Amygdala (tissue), 56 donors: ENCODE measurements around the gene AFF2.
A peak's percentile ranks its signal among the peaks of the same experiment; 100 is the strongest.

ENCODE experiments used
- DNase-seq, 56 donors: peaks; one replicate each; lab custom pipeline; 2025; lab: John Stamatoyannopoulos, UW

AFF2 gene

DNA sequence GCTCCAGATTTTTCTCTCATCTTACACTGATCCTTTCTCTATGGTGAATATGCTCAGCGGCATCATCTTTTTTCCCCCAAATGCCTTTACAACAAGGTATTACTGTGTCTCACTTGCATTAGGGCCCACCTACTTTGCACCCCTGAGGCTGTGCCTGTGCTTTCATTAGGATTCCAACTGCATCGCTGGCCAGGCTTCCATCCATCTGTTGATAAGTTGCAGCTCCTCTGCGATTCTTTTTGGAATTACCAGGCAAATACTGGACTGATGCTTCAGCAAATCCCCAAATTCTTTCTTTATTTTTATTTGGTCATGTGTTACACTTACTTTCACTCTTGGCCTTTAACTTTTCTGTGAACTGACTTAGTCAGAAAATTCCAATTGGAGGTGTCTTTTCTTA, 77.3 kb downstream of the AFF2 start:
- peak in 1 of 56 donors; percentile 0 for DNase-seq

DNA sequence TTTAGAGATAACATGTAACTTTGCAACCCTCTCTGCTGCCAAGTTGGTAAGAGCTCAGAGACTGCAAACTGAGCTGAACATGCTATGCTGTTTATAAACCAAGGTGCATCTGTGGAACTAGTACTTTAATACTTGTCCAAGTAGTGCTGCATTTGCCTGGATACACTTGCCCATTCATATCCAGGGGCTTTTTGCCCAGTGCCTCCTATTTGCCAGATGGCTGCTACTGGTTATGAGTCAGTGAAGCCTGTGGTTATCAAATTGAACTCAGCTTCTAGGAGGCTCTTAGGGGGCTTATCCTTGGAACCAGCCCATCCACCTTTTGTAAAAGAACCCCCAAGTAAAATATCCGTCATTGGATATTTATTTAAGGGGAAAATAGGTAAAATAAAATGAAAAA, 79.6 kb downstream of the AFF2 start:
- no peak for DNase-seq

DNA sequence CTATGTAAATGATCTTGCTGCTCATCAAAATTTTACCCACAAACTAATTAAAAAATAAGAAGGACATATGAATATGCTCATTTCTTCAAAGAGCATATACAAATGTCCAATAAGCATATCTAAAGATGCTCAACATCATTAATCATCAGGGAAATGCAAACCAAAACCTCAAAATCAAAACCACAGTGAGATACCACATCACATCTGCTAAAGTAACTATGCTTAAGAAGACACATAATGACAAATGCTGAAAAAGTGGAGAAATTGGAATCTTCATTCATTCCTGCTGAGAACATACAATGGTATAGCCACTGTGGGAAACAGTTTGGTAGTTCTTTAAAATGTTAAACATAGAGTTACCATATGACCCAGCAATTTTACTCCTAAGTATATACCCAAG, 81.9 kb downstream of the AFF2 start:
- DNase-seq: no peak

DNA sequence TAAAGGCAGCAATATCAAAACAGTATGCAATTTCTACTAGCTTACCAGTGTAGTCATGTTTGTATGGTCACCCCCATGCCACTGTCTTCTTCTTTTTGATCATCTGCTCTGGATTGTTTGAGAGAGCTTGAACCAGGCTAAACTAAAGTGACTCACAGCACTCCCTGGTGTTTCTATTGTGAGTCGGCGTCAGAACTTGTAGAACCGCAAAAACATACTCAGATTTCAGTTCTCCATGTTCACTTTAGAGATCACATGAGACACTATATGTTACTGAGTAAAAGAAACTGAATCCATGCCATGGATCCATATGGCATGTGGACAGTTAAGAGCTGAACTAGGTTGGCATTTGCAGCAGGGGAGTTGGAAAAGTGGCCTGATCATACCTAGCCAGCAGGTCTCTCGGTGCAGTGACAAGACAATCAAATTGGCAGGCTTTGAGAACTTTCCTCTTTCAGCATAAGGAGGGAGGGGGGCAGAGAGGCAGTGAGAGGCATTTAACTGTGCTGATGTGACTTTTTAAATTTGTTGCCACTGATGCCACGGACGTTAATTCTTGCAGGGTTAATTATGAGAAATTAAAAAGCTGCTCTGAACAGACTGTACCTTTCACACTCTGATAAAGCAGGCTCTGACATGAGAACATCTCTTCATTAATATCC, 88.4 kb downstream of the AFF2 start:
- no peak for DNase-seq

DNA sequence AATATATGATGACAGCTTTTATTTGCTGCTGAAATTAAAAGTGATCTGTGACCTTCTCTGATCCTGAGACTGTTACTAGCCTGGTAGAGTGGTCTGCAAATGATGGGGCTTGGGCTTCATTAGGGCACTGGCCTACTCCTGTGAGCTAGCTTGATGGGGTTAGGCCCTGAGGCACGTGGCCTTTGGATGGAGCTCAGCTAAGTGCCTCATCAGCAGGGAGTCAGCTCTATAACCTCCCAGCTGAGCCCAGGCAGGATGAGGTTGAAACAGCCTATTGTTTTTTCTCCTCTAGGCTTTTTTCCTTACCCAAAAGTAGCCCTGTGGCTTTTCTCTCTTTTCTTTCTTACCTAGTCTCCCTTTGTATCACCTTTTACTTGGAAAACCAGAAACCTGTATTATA, 92.2 kb downstream of the AFF2 start:
- no peak for DNase-seq

GRCh38 chrX:148593146-148593545, 92.7 kb downstream of the AFF2 start:
- DNase-seq: no peak

- DNase-seq: no peak
These were observed 93.6 kb downstream of the AFF2 start for GRCh38 chrX:148593987-148594386.

DNA sequence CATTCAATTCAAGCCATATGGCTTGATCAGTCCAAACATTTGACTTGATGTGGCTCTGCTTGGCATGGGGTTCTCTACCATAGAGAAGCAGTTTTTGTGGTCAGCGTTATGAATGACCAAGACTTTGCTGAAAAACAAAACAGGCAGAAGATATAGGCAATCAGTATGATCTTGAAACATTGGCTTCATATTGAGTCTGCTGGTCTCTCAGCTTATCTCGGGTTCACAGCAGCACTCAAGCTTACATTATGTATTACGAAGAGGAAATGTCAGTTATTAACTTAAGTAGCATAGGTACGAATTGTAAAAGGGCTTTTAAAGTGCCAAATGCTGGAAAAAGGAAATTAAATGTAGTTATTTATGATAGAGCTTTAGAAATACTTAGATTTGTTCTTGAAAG, 99.0 kb downstream of the AFF2 start:
- no peak for DNase-seq

DNA sequence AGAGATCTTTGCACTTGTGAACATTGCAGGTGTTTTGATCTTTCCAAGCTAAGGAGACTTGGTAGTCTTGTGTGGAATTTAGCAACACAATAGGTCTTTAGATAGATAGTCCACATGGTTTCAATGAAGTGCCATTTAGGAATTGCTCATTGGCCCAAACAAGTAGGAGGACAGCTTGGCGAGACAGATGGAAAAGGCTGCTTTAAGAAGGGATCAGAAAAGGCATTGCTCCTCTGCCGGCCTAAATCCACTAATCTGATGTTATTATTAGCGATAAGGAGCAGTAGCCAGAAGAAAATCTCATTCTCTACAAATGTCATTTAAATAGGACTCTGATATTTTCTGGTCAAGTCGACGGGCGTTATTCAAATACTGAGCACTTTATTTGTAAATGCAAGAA, 99.7 kb downstream of the AFF2 start:
- no peak for DNase-seq

DNA sequence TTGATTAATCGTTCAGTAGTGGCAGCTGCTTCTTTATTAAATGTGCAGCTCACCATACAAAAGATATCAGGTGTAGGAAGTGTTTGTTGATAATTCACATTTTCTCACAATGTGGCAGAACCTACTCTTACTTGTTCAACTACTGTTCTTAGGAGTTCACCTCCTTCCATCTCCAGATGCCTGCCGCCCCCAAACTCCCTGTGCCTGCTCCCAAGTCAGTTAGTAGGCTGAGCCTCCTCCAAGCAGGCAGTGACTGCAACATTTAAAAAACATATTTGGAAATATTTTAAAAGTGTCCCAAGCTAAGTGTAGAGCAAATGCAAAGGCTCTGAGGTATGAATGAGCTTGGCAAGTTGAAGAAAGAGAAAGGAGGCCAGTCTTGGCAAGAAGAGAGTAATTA, 100.2 kb downstream of the AFF2 start:
- DNase-seq: no peak

DNA sequence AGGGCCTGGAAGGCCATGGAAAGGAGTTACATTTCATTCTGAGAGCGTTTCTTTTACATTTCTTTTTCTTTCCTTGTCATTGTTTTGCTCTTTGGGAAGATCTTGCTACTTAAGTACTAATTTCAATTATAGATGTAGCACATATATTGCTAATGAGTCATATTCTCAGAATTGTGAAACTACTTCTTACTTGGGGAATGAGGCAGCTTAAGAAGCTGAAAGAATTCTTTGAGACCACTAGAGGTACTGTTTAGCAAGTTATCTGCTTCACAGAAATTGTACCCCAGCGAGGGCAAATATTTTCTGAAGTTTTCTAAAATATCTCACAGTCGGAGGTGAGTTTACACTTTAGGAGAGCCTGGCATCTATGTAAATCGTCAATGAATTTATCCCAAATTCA, 100.6 kb downstream of the AFF2 start:
- DNase-seq: no peak

DNA sequence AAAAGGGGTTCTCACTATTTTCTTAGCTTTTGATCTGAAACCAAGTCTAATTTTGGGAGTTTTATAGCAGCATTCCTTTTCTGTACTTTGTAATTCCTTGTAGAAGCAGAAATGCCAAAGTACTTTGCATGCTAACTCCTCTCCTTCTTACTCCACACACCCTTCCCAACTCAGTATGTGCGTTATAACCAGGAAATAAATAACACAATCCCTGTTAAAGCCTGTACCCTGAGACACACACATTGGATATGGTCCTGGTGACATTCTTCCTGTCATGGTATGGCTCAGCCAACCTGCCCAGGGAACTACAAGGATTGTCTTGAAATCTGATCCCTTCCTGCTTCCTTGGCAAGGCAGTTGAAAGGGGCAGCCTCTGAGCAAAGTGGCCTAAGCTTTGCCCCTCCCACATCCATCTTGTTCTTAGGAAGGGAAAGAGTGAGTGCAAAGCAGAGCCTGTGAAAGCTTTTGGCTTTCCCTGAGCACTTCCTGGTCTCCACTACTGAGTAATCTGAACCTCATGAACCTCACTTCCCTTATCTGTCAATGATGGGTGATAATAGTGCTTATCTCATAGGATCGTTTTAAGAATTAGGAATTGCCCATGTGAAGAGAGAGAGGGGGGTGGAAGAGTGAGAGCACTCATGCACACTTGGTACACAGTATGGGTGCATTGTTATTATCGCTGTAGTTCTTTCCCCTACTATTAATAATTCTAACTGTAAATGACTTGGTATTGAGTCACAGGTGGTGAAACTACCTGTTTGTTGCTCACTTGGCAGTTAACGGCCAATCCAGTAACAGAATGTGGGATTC, 109.3 kb downstream of the AFF2 start:
- DNase-seq: no peak

DNA sequence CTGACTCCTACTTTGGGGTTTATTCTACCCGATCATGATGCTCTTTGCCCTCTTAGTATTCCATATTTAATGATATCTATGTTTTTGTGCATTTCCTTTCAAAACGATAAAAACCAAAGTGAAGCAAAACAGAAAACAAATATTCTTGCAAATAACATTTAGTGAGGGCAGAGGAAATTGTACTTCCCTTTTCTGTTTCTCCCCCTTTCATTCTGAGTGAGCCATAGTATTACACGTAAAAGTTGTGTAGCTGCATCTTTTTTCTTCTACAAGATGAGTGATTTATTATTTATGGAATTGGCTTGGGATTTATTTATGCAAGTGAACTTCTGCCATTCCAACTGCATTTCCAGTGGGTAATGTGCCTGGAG, 109.9 kb downstream of the AFF2 start:
- no peak for DNase-seq

- no peak for DNase-seq
These were observed 111.6 kb downstream of the AFF2 start for GRCh38 chrX:148611993-148612392.

- DNase-seq: no peak
These were observed 112.0 kb downstream of the AFF2 start for GRCh38 chrX:148612431-148612830.

DNA sequence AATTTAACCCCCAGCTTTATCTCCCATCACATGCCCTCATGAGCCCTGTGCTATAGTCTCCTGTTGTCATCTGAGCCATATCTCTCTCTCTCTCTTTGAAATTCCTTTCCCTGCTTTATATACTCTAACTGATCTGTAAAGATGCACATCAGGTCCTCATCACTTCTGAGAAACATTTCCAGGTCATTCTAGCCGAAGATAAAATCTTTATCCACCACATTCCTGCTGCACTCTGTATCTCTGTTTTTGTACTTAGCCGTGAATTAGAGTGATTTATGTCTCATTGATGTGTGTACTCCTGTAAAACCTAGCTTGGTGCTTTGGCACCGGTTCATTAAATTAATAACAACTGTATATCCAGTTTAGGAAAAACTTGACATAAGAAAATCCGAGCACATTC, 113.2 kb downstream of the AFF2 start:
- DNase-seq: no peak

DNA sequence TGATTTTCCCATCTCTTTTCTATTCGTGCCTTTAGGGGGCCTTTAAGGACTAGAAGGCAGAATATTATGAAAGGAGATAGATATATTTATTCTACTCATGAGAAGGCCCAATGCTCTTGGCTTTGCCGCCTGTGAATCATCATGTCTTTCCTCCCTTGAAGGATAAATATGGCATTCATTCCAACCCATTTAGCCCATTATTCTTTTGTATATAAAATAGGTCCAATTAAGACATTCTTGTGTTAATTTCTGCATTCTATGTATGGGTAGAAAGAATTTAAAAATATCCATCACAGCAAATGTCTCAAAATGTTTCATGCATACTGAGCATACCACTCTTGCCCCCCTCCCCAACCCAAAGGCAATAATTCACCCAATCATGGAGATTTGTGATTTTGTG, 115.1 kb downstream of the AFF2 start:
- DNase-seq: no peak

DNA sequence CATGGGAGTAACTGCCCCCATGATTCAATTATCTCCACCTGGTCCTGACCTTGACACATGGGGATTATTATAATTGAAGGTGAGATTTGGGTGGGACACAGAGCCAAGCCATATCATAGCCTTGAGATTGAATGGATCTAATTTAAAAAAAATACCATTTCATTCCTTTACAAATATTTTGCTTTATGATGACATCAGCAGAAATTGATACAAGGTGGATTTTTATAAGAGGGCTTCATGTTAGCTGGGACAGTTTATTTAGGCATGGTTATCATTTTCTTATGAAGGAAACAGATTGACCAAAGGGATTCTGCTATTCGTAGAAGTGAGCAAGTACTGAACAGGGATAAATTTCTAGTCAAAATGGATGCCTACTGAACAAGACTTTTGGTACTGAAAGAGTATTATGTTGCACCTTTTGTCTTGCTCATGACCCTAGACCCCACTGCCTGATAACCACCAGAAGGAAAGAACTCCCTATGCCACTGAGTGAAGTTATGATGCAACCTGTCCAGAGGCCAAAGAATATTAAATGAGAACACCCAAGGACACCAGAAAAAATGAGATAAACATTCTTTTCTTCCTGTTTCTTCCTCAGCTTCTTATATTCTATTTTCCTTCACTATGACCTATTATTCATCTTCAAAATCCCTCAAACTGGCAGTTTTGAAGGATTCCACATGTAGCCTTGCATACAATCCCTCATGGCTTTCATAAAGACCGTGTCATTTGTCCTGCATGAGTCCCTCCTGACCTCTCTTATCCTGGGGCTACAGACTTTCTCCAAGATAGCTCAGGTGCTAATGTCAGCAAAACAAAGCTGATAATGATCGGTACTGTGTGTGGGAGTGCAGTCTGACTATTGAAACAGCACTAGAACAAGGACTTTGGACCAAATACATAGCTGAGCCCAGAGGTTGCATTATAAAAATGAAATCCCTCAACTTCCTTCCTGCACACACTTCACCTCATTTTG, 118.3 kb downstream of the AFF2 start:
- no peak for DNase-seq

DNA sequence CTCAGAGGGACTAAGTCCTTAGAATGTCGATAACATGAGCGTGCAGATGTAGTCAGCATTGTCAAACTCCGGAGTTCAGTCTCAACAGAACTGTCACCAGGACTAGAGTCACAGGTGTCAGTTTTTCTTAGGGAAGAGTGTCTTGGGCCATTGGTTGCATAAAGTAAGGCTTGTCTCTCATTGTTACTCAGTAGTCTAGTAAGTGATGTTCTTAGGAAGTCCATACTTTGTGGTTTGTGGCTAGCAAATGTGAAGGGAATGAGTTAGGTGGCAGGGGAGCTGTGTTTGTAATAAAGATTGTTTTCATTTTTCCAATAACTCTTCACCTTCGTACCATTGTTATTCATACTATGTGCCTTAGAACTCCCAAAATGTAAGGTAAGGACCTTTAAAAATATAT, 119.6 kb downstream of the AFF2 start:
- DNase-seq: no peak

DNA sequence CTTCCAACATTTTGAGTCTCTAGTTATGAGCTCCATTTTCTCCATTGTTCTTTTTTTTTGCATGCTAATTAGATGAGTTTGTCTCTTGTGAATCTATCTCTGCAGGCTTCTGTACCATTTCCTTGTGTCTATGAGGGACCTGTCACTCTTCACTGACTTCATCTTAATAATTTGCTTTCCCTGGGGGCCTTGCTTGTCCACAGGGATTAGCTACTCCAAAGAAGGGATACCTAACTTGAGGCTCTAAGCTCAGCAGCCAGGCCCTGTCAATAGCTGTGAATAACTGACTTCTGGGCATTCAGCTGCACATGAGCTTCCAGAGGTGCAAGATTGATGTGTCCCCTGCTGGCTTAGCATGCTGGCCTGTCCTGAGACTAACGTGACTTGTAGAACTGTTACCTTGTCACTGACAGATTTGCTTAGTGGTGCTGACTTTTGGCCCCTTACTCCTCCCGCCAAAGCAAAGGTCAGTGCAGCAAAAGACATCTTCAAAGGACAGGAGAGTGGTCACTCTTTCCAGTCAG, 124.6 kb downstream of the AFF2 start:
- DNase-seq: no peak

- DNase-seq: no peak
These were observed 128.2 kb downstream of the AFF2 start for GRCh38 chrX:148628621-148629020.
